ENCODE measurements around the gene NFASC. TPM values are rescaled to one million over a fixed set of nuclear protein-coding genes. Genes with fewer than 3 reads are reported as not detected.

The NFASC gene
- total and polyA plus RNA-seq, 12 donors = 4.8 to 76.7 (median 44.8) TPM

GRCh38 chr1:205016075-205016474 is 145.4 kb downstream of the NFASC start:
- Histone ChIP-seq H3K4me3 (no peak overlapping the region), H3K27ac (no peak overlapping the region), H3K36me3 (replicated peaks in 1 of 2) (no peaks in the 10 kb centered on the region), H3K27me3 (no peaks in the 10 kb centered on the region), H3K9me3 (replicated peaks in 1 of 3) (no peaks in the 10 kb centered on the region), H3K4me1 (replicated peaks in 1 of 2) (no peaks in the 10 kb centered on the region)
- no peak for TF ChIP-seq CTCF (IDR thresholded peaks at IDR 0.05)
- TF ChIP-seq POLR2A (IDR thresholded peaks at IDR 0.05) = no peak
- DNase-seq = no peak
- 83 to 94% (median 91%) methylated on average over 7 to 9 of the region's 9 CpGs for WGBS, 4 donors
- intact Hi-C loops (cut with DNase I) = no loop called here

GRCh38 chr1:205016584-205016983 is 145.9 kb downstream of the NFASC start:
- WGBS, 4 donors = 87 to 92% (median 89%) methylated on average over 13 of the region's 13 CpGs
- DNase-seq = no peak
- Histone ChIP-seq H3K9me3 (replicated peaks in 1 of 3) (no peaks in the 10 kb centered on the region), H3K4me3 (no peak overlapping the region), H3K27me3 (no peaks in the 10 kb centered on the region), H3K4me1 (replicated peaks in 1 of 2) (no peaks in the 10 kb centered on the region), H3K27ac (no peak overlapping the region), H3K36me3 (replicated peaks in 1 of 2) (no peaks in the 10 kb centered on the region)
- intact Hi-C loops (cut with DNase I) = no loop called here
- TF ChIP-seq POLR2A (IDR thresholded peaks at IDR 0.05) = no peak
- TF ChIP-seq CTCF (IDR thresholded peaks at IDR 0.05) = no peak

GRCh38 chr1:205017001-205017400 is 146.3 kb downstream of the NFASC start:
- Histone ChIP-seq H3K4me3 (no peak overlapping the region), H3K27me3 (no peaks in the 10 kb centered on the region), H3K9me3 (replicated peaks in 1 of 3) (no peaks in the 10 kb centered on the region), H3K27ac (no peak overlapping the region), H3K4me1 (replicated peaks in 1 of 2) (no peaks in the 10 kb centered on the region), H3K36me3 (replicated peaks in 1 of 2) (no peaks in the 10 kb centered on the region)
- TF ChIP-seq CTCF (IDR thresholded peaks at IDR 0.05) = no peak
- TF ChIP-seq POLR2A (IDR thresholded peaks at IDR 0.05) = no peak
- DNase-seq = no peak
- intact Hi-C loops (cut with DNase I) = no loop called here
- 82 to 91% (median 87%) methylated on average over 6 of the region's 6 CpGs for whole genome bisulfite sequencing, 4 donors

- TF ChIP-seq POLR2A (IDR thresholded peaks at IDR 0.05) = no peak
- TF ChIP-seq CTCF (IDR thresholded peaks at IDR 0.05) = no peak
- WGBS, 4 donors = 85 to 89% (median 87%) methylated on average over 2 to 7 of the region's 7 CpGs
- no peaks in the 10 kb centered on the region for H3K36me3 ChIP-seq (replicated peaks in 1 of 2)
Observed at GRCh38 chr1:205017766-205018165, 147.1 kb downstream of the NFASC start.

More at GRCh38 chr1:205017766-205018165, 147.1 kb downstream of the NFASC start:
- no peaks in the 10 kb centered on the region for H3K27me3 ChIP-seq
- H3K4me3 ChIP-seq = no peak overlapping the region
- H3K4me1 ChIP-seq (replicated peaks in 1 of 2) = no peaks in the 10 kb centered on the region
- intact Hi-C loops (cut with DNase I) = no loop called here
- H3K27ac ChIP-seq = no peak overlapping the region
- no peaks in the 10 kb centered on the region for H3K9me3 ChIP-seq (replicated peaks in 1 of 3)
- DNase-seq = no peak

Measured in adrenal gland (tissue), 12 donors.